Heart left ventricle (tissue), 13 donors: ENCODE data around the gene MORF4L2.

Source experiments
- CTCF ChIP-seq, 12 donors: fragments of 200-600 bp; sonication (generic) in 4 of 12; IDR thresholded peaks; one replicate each; pipeline versions ENCODE4 v1.5.0 to v1.8.0; 2018 to 2022; ENCODE audit warnings: antibody characterized with exemption in 12 of 12, mild to moderate bottlenecking in 5 of 12
- POLR2A ChIP-seq, 2 donors: fragments of 450-650 bp; IDR thresholded peaks; one replicate each; pipeline ENCODE4 v1.6.1; 2017; ENCODE audit warnings: antibody characterized with exemption in 2 of 2, mild to moderate bottlenecking in 2 of 2, moderate library complexity in 2 of 2
- donor health status: ischemic (EF 13 %, LVEDD 7.1; RV severe dilation, severe dysfunction).
- donor health status: DM: no; HTN: yes; CAD: no.
- donor health status: DM: no; HTN: no; CAD: no.
- donor health status: ischemic (EF 25% LVEDD 6.9; RV normal size, moderate dysfunction).
- donor health status: ischemic (EF 25% LVEDD 5.7; RV mildly dilated, moderate dysfunction).
- donor health status: ischemic (EF 35%, LVEDD 5.7; RV mildly dilated, moderate dysfunction).
- donor health status: nonischemic (EF 11% LVEDD 7.7; RV severe dilation, severe dysfunction).
- donor health status: DM: yes; HTN: yes; CAD: no.
- donor health status: PGD.
- donor health status: ischemic (EF 29% LVEDD 5.4; RV normal size, mild dysfunction).
- donor health status: nonischemic (EF 23%, LVEDD 6.1; RV moderate dilation, normal function).

GRCh38 chrX:103681443-103681842, 5.1 kb downstream of the MORF4L2 start:
- TF ChIP-seq POLR2A (IDR thresholded peaks at IDR 0.05), result no peak
- TF ChIP-seq CTCF (IDR thresholded peaks at IDR 0.05), result no peak
